HG03520 (cell line): ENCODE data around the gene HOXD1.

Experiments
- ATAC-seq: cut with Tn5 transposase; IDR thresholded peaks from one replicate; pipeline ENCODE4 v1.9.1; 2021; ENCODE audit warnings: mild to moderate bottlenecking, moderate library complexity; ENCODE audit not compliant: unreplicated experiment

The HOXD1 gene

GRCh38 chr2:176178757-176179295 lies 9.6 kb upstream of the HOXD1 start:
- no peak for ATAC-seq

GRCh38 chr2:176181551-176181950 lies 6.9 kb upstream of the HOXD1 start:
- no peak for ATAC-seq

GRCh38 chr2:176182671-176183070 lies 5.8 kb upstream of the HOXD1 start:
- ATAC-seq, result no peak

- no peak for ATAC-seq
Measured at GRCh38 chr2:176184749-176185148, 3.7 kb upstream of the HOXD1 start.

GRCh38 chr2:176186024-176186423 lies 2.4 kb upstream of the HOXD1 start:
- ATAC-seq, result no peak

GRCh38 chr2:176187200-176187898 lies 1.1 kb upstream of the HOXD1 start:
- no peak for ATAC-seq

GRCh38 chr2:176188774-176189680 lies 559 bp downstream of the HOXD1 start:
- ATAC-seq, result no peak

GRCh38 chr2:176189681-176190641 lies 1.5 kb downstream of the HOXD1 start:
- ATAC-seq, result no peak

GRCh38 chr2:176192351-176192750 lies 3.9 kb downstream of the HOXD1 start:
- ATAC-seq, result no peak

GRCh38 chr2:176193048-176193447 lies 4.6 kb downstream of the HOXD1 start:
- ATAC-seq, result no peak

GRCh38 chr2:176199902-176200301 lies 11.4 kb downstream of the HOXD1 start:
- ATAC-seq, result no peak

GRCh38 chr2:176200971-176201370 lies 12.5 kb downstream of the HOXD1 start:
- ATAC-seq, result no peak

- ATAC-seq, result no peak
Measured at GRCh38 chr2:176202491-176202890, 14.0 kb downstream of the HOXD1 start.

- ATAC-seq, result no peak
Measured at GRCh38 chr2:176205126-176205525, 16.7 kb downstream of the HOXD1 start.

GRCh38 chr2:176206136-176206535 lies 17.7 kb downstream of the HOXD1 start:
- ATAC-seq, result no peak

GRCh38 chr2:176206682-176207081 lies 18.2 kb downstream of the HOXD1 start:
- no peak for ATAC-seq

GRCh38 chr2:176211110-176211509 lies 22.6 kb downstream of the HOXD1 start:
- ATAC-seq, result no peak

- no peak for ATAC-seq
Measured at GRCh38 chr2:176212276-176212675, 23.8 kb downstream of the HOXD1 start.

GRCh38 chr2:176213406-176213805 lies 24.9 kb downstream of the HOXD1 start:
- ATAC-seq, result no peak

- no peak for ATAC-seq
Measured at GRCh38 chr2:176227874-176228273, 39.4 kb downstream of the HOXD1 start.

GRCh38 chr2:176234156-176234555 lies 45.7 kb downstream of the HOXD1 start:
- ATAC-seq, result no peak
